GM18867 (cell line): ENCODE measurements around the gene MAP3K12.
"Not testable (repeated sequence)": the region's sequence is repeated elsewhere in the genome, so short reads cannot be mapped to it uniquely, and the experiment has no call there.

Experiments
- ATAC-seq: cut with Tn5 transposase; IDR thresholded peaks from one replicate; pipeline ENCODE4 v1.9.1; 2021; ENCODE audit warnings: mild to moderate bottlenecking, moderate library complexity; ENCODE audit not compliant: unreplicated experiment

MAP3K12 gene

DNA sequence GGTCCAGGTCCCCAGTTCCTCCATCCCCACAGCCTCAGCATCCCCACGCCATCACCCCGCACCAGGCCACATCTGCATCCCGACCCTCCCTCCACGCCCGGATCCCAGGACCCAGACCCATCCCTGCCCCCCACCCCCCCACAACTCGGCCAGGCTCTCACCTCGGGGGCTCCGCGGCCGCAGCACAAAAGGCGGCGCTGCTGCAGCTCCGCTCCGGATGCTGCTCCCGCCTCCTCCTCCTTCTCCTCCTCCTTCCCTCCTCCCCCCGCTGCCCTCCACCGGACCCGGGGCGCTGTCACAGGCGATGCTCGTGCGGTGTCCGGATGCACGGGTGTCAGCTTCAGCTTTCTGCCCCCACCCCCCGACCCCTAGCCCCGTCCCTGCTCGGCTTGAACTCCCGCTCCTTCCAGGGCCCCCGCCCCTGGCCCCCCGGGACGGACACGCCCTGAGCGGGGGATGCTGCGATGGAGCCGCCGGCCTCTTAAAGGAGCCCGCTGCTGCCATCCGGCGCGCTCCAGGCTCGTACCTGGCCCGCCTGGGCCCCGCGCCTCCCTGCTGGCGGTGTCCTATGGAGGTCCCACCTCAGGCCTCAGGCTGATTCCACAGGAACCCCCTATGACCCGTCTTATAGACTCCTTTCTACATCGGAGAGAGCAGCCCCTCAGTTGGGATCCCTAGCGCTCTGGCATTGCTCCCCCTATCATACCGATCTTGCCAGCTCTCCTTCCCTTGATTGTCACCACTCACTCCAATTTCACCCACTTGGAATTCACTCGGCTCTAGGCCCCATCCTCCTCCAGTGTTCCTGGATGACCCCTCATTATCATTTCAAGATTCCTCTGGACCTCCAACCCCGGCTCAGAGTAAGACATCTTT lies at the start of gene MAP3K12:
MAP3K12 (minus strand) TSS at position 193 of the 876 bp plus-strand sequence. CDS start 12,067 bp downstream, outside the sequence.
- no peak for ATAC-seq

- ATAC-seq, result not testable (repeated sequence)
Observed at GRCh38 chr12:53548354-53548753, 49.1 kb upstream of the MAP3K12 start.

- peak; percentile 68 for ATAC-seq
Observed at GRCh38 chr12:53543539-53543938, 44.3 kb upstream of the MAP3K12 start.

- ATAC-seq, result no peak
Observed at GRCh38 chr12:53539526-53539925, 40.3 kb upstream of the MAP3K12 start.

GRCh38 chr12:53538209-53538689 lies 39.0 kb upstream of the MAP3K12 start:
- ATAC-seq, result no peak

DNA sequence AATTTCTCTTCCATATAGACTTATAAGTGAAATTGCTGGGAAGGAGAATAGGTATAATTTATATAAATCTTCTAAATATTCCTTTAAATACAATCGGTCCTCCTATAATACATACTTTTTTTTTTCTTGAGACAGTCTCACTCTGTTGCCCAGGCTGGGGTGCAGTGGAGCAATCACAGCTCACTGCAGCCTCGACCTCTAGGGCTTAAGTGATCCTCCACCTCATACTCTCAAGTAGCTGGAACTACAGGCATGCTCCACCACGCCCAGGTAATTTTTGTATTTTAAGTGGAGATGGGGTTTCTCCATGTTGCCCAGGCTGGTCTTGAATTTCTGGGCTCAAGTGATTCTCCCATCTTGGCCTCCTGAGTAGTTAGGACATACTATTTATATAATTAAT lies 37.7 kb upstream of the MAP3K12 start:
- ATAC-seq, result no peak

GRCh38 chr12:53533471-53533870 lies 34.2 kb upstream of the MAP3K12 start:
- ATAC-seq, result no peak

- no peak for ATAC-seq
Observed at GRCh38 chr12:53532524-53533445, 33.5 kb upstream of the MAP3K12 start.

- ATAC-seq, result no peak
Observed at GRCh38 chr12:53532021-53532420, 32.8 kb upstream of the MAP3K12 start.

- ATAC-seq, result no peak
Observed at GRCh38 chr12:53530920-53531319, 31.7 kb upstream of the MAP3K12 start.

GRCh38 chr12:53530061-53530460 lies 30.8 kb upstream of the MAP3K12 start:
- no peak for ATAC-seq

GRCh38 chr12:53524476-53524875 lies 25.2 kb upstream of the MAP3K12 start:
- no peak for ATAC-seq

DNA sequence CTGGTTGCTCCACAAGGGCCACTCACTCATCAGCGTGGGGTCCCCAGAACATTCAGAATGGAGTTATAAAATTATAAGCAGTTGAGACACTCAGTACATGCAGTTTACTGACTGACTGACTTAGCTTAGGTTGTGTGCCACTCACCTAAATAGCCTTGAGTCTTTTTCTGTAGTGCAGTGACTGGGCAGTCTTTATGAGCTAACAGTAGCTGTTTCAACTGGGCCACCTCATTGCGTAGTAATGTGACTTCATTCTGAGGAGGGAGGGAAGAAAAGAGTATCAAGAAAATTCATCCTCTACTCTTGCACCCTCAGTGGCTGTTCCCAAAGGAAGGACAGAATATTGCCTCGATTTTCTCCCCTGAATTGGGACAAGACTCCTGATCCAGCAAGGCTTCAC lies 23.9 kb upstream of the MAP3K12 start:
- ATAC-seq, result no peak

DNA sequence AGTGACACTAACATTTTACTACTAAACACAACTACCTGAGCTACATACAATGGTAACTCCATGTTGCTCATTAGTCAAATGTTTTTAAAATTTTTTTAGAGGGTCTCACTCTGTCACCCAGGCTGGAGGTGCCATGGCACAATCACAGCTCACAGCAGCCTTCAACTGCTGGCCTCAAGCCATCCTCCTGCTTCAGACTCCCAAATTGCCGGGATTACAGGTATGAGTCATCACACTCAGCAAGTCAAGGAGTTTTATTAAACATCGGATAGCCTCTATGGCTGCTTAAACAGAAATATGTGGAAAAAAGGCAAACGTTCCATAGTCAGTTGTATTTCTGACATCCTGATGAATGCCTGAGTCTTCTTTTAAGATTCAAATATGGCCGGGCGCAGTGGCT lies 19.1 kb upstream of the MAP3K12 start:
- ATAC-seq, result no peak

DNA sequence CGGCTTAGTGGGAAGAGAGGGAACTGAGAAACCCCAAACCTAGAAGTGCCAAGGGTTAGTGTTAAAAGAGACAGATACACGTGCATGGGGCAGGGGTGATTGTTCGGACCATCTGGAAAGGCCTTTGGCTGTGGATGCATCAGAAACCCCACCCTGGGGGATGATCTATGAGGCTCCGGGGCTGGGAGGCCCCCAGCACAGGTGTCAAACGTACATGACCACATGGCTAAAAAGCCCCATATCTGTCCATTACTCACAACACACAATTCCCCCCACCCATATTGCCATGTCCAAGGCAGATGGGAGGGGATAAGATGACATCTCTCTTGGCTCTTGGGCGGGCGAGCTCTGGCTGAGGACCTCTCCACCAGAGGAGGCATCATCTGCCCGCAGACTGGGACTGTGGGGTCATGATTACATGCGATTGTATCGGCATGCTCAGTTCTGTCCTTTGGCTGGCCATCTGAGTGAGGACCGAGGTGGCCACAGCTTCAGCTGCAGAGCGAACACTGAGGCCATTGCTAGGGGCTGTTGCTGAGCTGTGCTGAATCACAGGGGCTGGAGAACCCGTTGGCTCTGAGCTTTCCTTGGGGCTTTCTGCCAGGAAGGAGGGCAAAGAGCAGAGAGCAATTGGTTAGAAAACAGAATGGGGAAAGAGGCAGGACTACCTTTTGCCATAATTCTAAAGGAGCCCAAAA lies 17.6 kb upstream of the MAP3K12 start:
- ATAC-seq, result no peak

- no peak for ATAC-seq
Observed at GRCh38 chr12:53515291-53515680, 16.0 kb upstream of the MAP3K12 start.

- no peak for ATAC-seq
Observed at GRCh38 chr12:53514628-53515290, 15.5 kb upstream of the MAP3K12 start.

DNA sequence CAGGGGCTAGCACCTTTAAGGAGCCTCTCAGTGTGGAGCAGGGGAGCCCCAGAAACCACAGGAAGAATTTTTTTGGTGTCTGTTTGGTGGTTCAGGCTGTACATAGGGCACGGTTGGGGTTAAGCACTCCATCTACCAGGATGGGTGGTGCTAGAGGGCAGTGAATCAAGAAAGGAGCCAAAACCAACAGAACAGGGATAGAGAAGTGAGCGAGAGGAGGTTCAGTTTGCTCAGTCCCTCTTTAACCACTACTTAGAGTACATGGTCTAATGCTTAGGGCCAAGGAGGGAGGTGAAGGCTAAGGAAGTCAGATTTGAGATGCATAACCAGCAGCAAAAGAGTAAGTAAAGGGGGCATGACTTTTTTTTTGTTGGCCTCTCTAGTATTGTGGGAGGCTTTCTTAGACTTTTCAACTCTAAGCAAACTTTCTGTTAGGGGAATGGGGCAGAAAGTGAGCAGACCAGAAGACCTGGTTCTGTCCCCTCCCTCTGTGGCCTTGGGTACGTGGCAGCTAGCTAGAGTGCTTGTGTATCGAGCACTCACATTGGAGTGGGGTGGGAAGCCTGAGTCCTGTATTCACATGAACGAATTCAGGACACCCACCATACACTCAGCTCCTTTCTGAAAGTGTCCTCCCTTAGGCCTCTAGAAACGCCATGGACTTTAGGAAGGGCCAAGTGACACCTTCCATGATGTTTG lies 14.6 kb upstream of the MAP3K12 start:
- no peak for ATAC-seq

- ATAC-seq, result no peak
Observed at GRCh38 chr12:53510181-53510812, 11.0 kb upstream of the MAP3K12 start.
